ENCODE measurements around the gene PLEKHM3. TPM values are rescaled to one million over a fixed set of nuclear protein-coding genes. Genes with fewer than 3 reads are reported as not detected.

Gene PLEKHM3
- total RNA-seq, 2 donors from 2014 or later: 8.8 to 9.2 TPM

- H3K36me3 Mint-ChIP-seq (ENCODE audit: insufficient read depth in 2 of 2): peaks cover 1 to 10% of the 10 kb centered on the region in 2 donors
- peaks cover 22% of the 10 kb centered on the region for H3K4me1 Mint-ChIP-seq (ENCODE audit: low read depth)
- no peak for DNase-seq
- no peak overlapping the region for H3K27ac Mint-ChIP-seq
- no peak overlapping the region for H3K4me3 Mint-ChIP-seq
- H3K27me3 Mint-ChIP-seq (ENCODE audit: low read depth): no peaks in the 10 kb centered on the region
- no peaks in the 10 kb centered on the region for H3K9me3 Mint-ChIP-seq
- ATAC-seq (replicated peaks in 1 of 2): no peak
Observed at GRCh38 chr2:207996848-207997247, 28.5 kb downstream of the PLEKHM3 start.

- peaks cover 22% of the 10 kb centered on the region for H3K4me1 Mint-ChIP-seq (ENCODE audit: low read depth)
- no peak overlapping the region for H3K4me3 Mint-ChIP-seq
- DNase-seq (no peak), ATAC-seq (replicated peaks in 1 of 2) (no peak)
- peak overlapping the region; percentile 55 for H3K27ac Mint-ChIP-seq
- H3K9me3 Mint-ChIP-seq: no peaks in the 10 kb centered on the region
- no peaks in the 10 kb centered on the region for H3K27me3 Mint-ChIP-seq (ENCODE audit: low read depth)
- H3K36me3 Mint-ChIP-seq (ENCODE audit: insufficient read depth in 2 of 2): peaks cover 1 to 10% of the 10 kb centered on the region in 2 donors
Observed at GRCh38 chr2:207995887-207996286, 29.4 kb downstream of the PLEKHM3 start.

GRCh38 chr2:207993151-207993763, 32.1 kb downstream of the PLEKHM3 start:
- Mint-ChIP-seq H3K27ac (no peak overlapping the region), H3K4me3 (no peak overlapping the region), H3K4me1 (ENCODE audit: low read depth) (peaks cover 22% of the 10 kb centered on the region), H3K27me3 (ENCODE audit: low read depth) (no peaks in the 10 kb centered on the region), H3K36me3 (ENCODE audit: insufficient read depth in 2 of 2) (peaks cover 0 to 5% of the 10 kb centered on the region in 2 donors), H3K9me3 (no peaks in the 10 kb centered on the region)
- ATAC-seq (replicated peaks in 1 of 2) (peak in 1 of 2 donors; percentile 47), DNase-seq (no peak)

GRCh38 chr2:207991944-207992343, 33.4 kb downstream of the PLEKHM3 start:
- H3K36me3 Mint-ChIP-seq (ENCODE audit: insufficient read depth in 2 of 2): peaks cover 0 to 2% of the 10 kb centered on the region in 2 donors
- H3K27me3 Mint-ChIP-seq (ENCODE audit: low read depth): no peaks in the 10 kb centered on the region
- H3K9me3 Mint-ChIP-seq: no peaks in the 10 kb centered on the region
- H3K27ac Mint-ChIP-seq: no peak overlapping the region
- no peak overlapping the region for H3K4me3 Mint-ChIP-seq
- DNase-seq (no peak), ATAC-seq (replicated peaks in 1 of 2) (peak; percentile 24 to 59)
- H3K4me1 Mint-ChIP-seq (ENCODE audit: low read depth): peaks cover 22% of the 10 kb centered on the region

GRCh38 chr2:207990784-207991183, 34.5 kb downstream of the PLEKHM3 start:
- Mint-ChIP-seq H3K36me3 (ENCODE audit: insufficient read depth in 2 of 2) (no peaks in the 10 kb centered on the region), H3K27ac (no peak overlapping the region), H3K4me1 (ENCODE audit: low read depth) (peaks cover 13% of the 10 kb centered on the region), H3K4me3 (no peak overlapping the region), H3K27me3 (ENCODE audit: low read depth) (no peaks in the 10 kb centered on the region), H3K9me3 (no peaks in the 10 kb centered on the region)
- ATAC-seq (replicated peaks in 1 of 2) (no peak), DNase-seq (no peak)

GRCh38 chr2:207988975-207989374, 36.4 kb downstream of the PLEKHM3 start:
- Mint-ChIP-seq H3K27ac (no peak overlapping the region), H3K27me3 (ENCODE audit: low read depth) (no peaks in the 10 kb centered on the region), H3K36me3 (ENCODE audit: insufficient read depth in 2 of 2) (peaks cover 0 to 2% of the 10 kb centered on the region in 2 donors), H3K9me3 (no peaks in the 10 kb centered on the region), H3K4me3 (no peak overlapping the region), H3K4me1 (ENCODE audit: low read depth) (peaks cover 9% of the 10 kb centered on the region)
- DNase-seq: no peak
- no peak for ATAC-seq (replicated peaks in 1 of 2)

- no peaks in the 10 kb centered on the region for H3K27me3 Mint-ChIP-seq (ENCODE audit: low read depth)
- peaks cover 0 to 2% of the 10 kb centered on the region in 2 donors for H3K36me3 Mint-ChIP-seq (ENCODE audit: insufficient read depth in 2 of 2)
- no peak overlapping the region for H3K27ac Mint-ChIP-seq
- peaks cover 15% of the 10 kb centered on the region for H3K4me1 Mint-ChIP-seq (ENCODE audit: low read depth)
- peak in 1 of 2 donors; percentile 25 for ATAC-seq (replicated peaks in 1 of 2)
- no peak overlapping the region for H3K4me3 Mint-ChIP-seq
- DNase-seq: no peak
- no peaks in the 10 kb centered on the region for H3K9me3 Mint-ChIP-seq
Observed at GRCh38 chr2:207987025-207987716, 38.2 kb downstream of the PLEKHM3 start.

- no peaks in the 10 kb centered on the region for H3K9me3 Mint-ChIP-seq
Observed at GRCh38 chr2:207984765-207985480, 40.4 kb downstream of the PLEKHM3 start.

GRCh38 chr2:207983641-207984042, 41.7 kb downstream of the PLEKHM3 start:
- Mint-ChIP-seq H3K4me1 (ENCODE audit: low read depth) (peaks cover 15% of the 10 kb centered on the region), H3K4me3 (no peak overlapping the region), H3K9me3 (no peaks in the 10 kb centered on the region), H3K27ac (no peak overlapping the region), H3K27me3 (ENCODE audit: low read depth) (no peaks in the 10 kb centered on the region), H3K36me3 (ENCODE audit: insufficient read depth in 2 of 2) (peaks cover 0 to 2% of the 10 kb centered on the region in 2 donors)
- DNase-seq: no peak
- no peak for ATAC-seq (replicated peaks in 1 of 2)

More at GRCh38 chr2:207984765-207985480, 40.4 kb downstream of the PLEKHM3 start:
- Mint-ChIP-seq H3K4me1 (ENCODE audit: low read depth) (peaks cover 15% of the 10 kb centered on the region), H3K27ac (no peak overlapping the region), H3K27me3 (ENCODE audit: low read depth) (no peaks in the 10 kb centered on the region), H3K36me3 (ENCODE audit: insufficient read depth in 2 of 2) (peaks cover 0 to 2% of the 10 kb centered on the region in 2 donors), H3K4me3 (no peak overlapping the region)
- no peak for DNase-seq
- ATAC-seq (replicated peaks in 1 of 2): no peak

- ATAC-seq (replicated peaks in 1 of 2) (no peak), DNase-seq (no peak)
- Mint-ChIP-seq H3K4me1 (ENCODE audit: low read depth) (peaks cover 12% of the 10 kb centered on the region), H3K27ac (no peak overlapping the region), H3K9me3 (no peaks in the 10 kb centered on the region), H3K36me3 (ENCODE audit: insufficient read depth in 2 of 2) (peaks cover 0 to 1% of the 10 kb centered on the region in 2 donors), H3K4me3 (no peak overlapping the region), H3K27me3 (ENCODE audit: low read depth) (no peaks in the 10 kb centered on the region)
Observed at GRCh38 chr2:207978177-207978948, 47.0 kb downstream of the PLEKHM3 start.

GRCh38 chr2:207975921-207976320, 49.4 kb downstream of the PLEKHM3 start:
- ATAC-seq (replicated peaks in 1 of 2) (no peak), DNase-seq (no peak)
- H3K4me3 Mint-ChIP-seq: no peak overlapping the region
- H3K36me3 Mint-ChIP-seq (ENCODE audit: insufficient read depth in 2 of 2): peaks cover 0 to 1% of the 10 kb centered on the region in 2 donors
- H3K27ac Mint-ChIP-seq: no peak overlapping the region
- H3K27me3 Mint-ChIP-seq (ENCODE audit: low read depth): no peaks in the 10 kb centered on the region
- H3K4me1 Mint-ChIP-seq (ENCODE audit: low read depth): peaks cover 17% of the 10 kb centered on the region
- H3K9me3 Mint-ChIP-seq: no peaks in the 10 kb centered on the region

- H3K27me3 Mint-ChIP-seq (ENCODE audit: low read depth): no peaks in the 10 kb centered on the region
- DNase-seq (no peak), ATAC-seq (replicated peaks in 1 of 2) (no peak)
- no peak overlapping the region for H3K27ac Mint-ChIP-seq
- H3K4me3 Mint-ChIP-seq: no peak overlapping the region
- no peaks in the 10 kb centered on the region for H3K9me3 Mint-ChIP-seq
- peaks cover 27% of the 10 kb centered on the region for H3K4me1 Mint-ChIP-seq (ENCODE audit: low read depth)
- H3K36me3 Mint-ChIP-seq (ENCODE audit: insufficient read depth in 2 of 2): peaks cover 0 to 1% of the 10 kb centered on the region in 2 donors
Observed at GRCh38 chr2:207974216-207974605, 51.1 kb downstream of the PLEKHM3 start.

GRCh38 chr2:207970826-207971180, 54.5 kb downstream of the PLEKHM3 start:
- no peaks in the 10 kb centered on the region for H3K9me3 Mint-ChIP-seq
- H3K27me3 Mint-ChIP-seq (ENCODE audit: low read depth): no peaks in the 10 kb centered on the region
- no peak overlapping the region for H3K27ac Mint-ChIP-seq
- H3K4me1 Mint-ChIP-seq (ENCODE audit: low read depth): peaks cover 27% of the 10 kb centered on the region
- no peak for ATAC-seq (replicated peaks in 1 of 2)
- DNase-seq: no peak
- H3K36me3 Mint-ChIP-seq (ENCODE audit: insufficient read depth in 2 of 2): peaks cover 0 to 2% of the 10 kb centered on the region in 2 donors
- H3K4me3 Mint-ChIP-seq: no peak overlapping the region

All from activated T-cell treated with anti-CD3 and anti-CD28 coated beads, Interleukin-2, amount 50 U/mL, for 72 hours (primary cell).